Transverse colon (tissue), 4 donors: ENCODE data around the gene PTPRJ. TPM values are rescaled to one million over a fixed set of nuclear protein-coding genes. Genes with fewer than 3 reads are reported as not detected.

Source experiments
- DNase-seq: peaks from one replicate; pipeline ENCODE4 v3.0.0-alpha.2; 2019
- H3K27ac ChIP-seq, 4 donors: fragments of 200-600 bp; sonication (generic); 2 replicates each; pipeline ENCODE4 v1.5.1; 2016 to 2018; ENCODE audit warnings: inconsistent platforms in 4 of 4
- H3K27me3 ChIP-seq: fragments of 200-600 bp; sonication (generic); 2 replicates; pipeline ENCODE4 v1.5.1; 2017; ENCODE audit warnings: inconsistent platforms
- H3K36me3 ChIP-seq, 4 donors: fragments of 200-600 bp; sonication (generic); 2 replicates each; pipeline ENCODE4 v1.5.1; 2017 to 2019; ENCODE audit warnings: inconsistent platforms in 4 of 4
- H3K4me1 ChIP-seq, 4 donors: fragments of 200-600 bp; sonication (generic); 2 replicates each; pipeline ENCODE4 v1.5.1; 2017 to 2020; ENCODE audit warnings: inconsistent platforms in 4 of 4
- H3K4me3 ChIP-seq, 4 donors: fragments of 200-600 bp; sonication (generic); 1 replicate in 1 of 4; 2 replicates in 3 of 4; pipeline versions ENCODE4 v1.5.1 to v1.6.1; 2017 to 2019; ENCODE audit warnings: inconsistent platforms in 4 of 4
- H3K9me3 ChIP-seq, 2 donors: fragments of 200-600 bp; sonication (generic); 2 replicates each; pipeline ENCODE4 v1.5.1; 2017 to 2019; ENCODE audit warnings: inconsistent platforms in 2 of 2
- CTCF ChIP-seq, 5 experiments: fragments of 200-600 bp in 3 of 5; fragments of 450-650 bp in 2 of 5; sonication (generic) in 3 of 5; IDR thresholded peaks; 1 replicate in 2 of 5; 2 replicates in 3 of 5; pipeline ENCODE4 v1.5.1; 2016 to 2017; ENCODE audit warnings: antibody characterized with exemption in 5 of 5, inconsistent platforms in 3 of 5, mild to moderate bottlenecking in 2 of 5, moderate library complexity in 1 of 5
- EP300 ChIP-seq: sonication (generic); formaldehyde crosslinking; IDR thresholded peaks from one replicate; pipeline ENCODE4 v1.6.1; 2017; ENCODE audit warnings: antibody characterized with exemption, low read depth
- POLR2A ChIP-seq: fragments of 450-650 bp; IDR thresholded peaks from one replicate; pipeline ENCODE4 v1.6.1; 2016; ENCODE audit warnings: antibody characterized with exemption, mild to moderate bottlenecking, moderate library complexity
- POLR2AphosphoS5 ChIP-seq, 3 donors: sonication (generic); formaldehyde crosslinking; IDR thresholded peaks; one replicate each; pipeline ENCODE4 v1.6.1; 2016; ENCODE audit warnings: antibody characterized with exemption in 3 of 3
- WGBS, 2 donors: methylation state at CpG; one replicate each; pipeline ENCODE4 v1.1.5; 2018; ENCODE audit warnings: low coverage in 1 of 2; 5-methylcytosine and 5-hydroxymethylcytosine counted together
- in situ Hi-C, 4 donors: fragments of 200-750 bp; cut with MboI; loops; one replicate each; pipeline versions ENCODE4 v1.15.0 to v1.15.1; 2017; ENCODE audit warnings: low sequenced_read_pairs in 3 of 4, low pct_ligation_motif_present in 1 of 4, low pct_unique_long_range_greater_than_20kb in 1 of 4
- intact Hi-C: fragments of 100-400 bp; cut with DNase I; formaldehyde crosslinking; loops from one replicate; pipeline ENCODE4 v1.15.1; 2023; ENCODE audit warnings: low total_unique reads
- total RNA-seq, 4 donors: library from RNA; depleted of rRNA; stranded (reverse); fragments of >200 nt; gene quantifications; one replicate each; pipeline ENCODE4 v1.1.0, GENCODE V29; 2016

The PTPRJ gene
- total RNA-seq, 4 donors from 2014 or later, result 25.3 to 40.8 (median 31.7) TPM

- peak overlapping the region; percentile 49 to 76 (median 60) for H3K27ac ChIP-seq
- peak overlapping the region in 3 of 4 donors; percentile 16 to 31 (median 21) for H3K4me3 ChIP-seq
- H3K27me3 ChIP-seq, result no peaks in the 10 kb centered on the region
- no peak for TF ChIP-seq POLR2A
- TF ChIP-seq CTCF (IDR thresholded peaks at IDR 0.05), result peak in 3 of 5 experiments; percentile 13 to 35 (median 23)
- DNase-seq, result no peak
- WGBS, 2 donors, result 70 to 88% methylated on average over 5 of the region's 5 CpGs
- H3K36me3 ChIP-seq, result no peaks in the 10 kb centered on the region
- no peaks in the 10 kb centered on the region for H3K9me3 ChIP-seq
- peaks cover 13 to 42% (median 24%) of the 10 kb centered on the region in 4 donors for H3K4me1 ChIP-seq
- in situ Hi-C loops, result loop anchor here in 2 of 4 donors (10.0 kb wide), 1 partner anchor 164 kb away; no protein-coding TSS in a partner anchor
- intact Hi-C loops, result loop anchor here (5.0 kb wide), 1 partner anchor 172 kb away; no protein-coding TSS in a partner anchor
Measured at GRCh38 chr11:48109046-48109666, 128.8 kb downstream of the PTPRJ start.

- WGBS, 2 donors, result 68 to 76% methylated on average over 1 to 2 of the region's 2 CpGs
- H3K27ac ChIP-seq, result peak overlapping the region in 1 of 4 donors; percentile 49
- H3K9me3 ChIP-seq, result peaks cover 9 to 11% of the 10 kb centered on the region in 2 donors
- H3K27me3 ChIP-seq, result no peaks in the 10 kb centered on the region
- in situ Hi-C loops (loop anchor here in 2 of 4 donors (5.0 kb wide), 1 partner anchor 178 kb away; no protein-coding TSS in a partner anchor), intact Hi-C loops (no loop called here)
- peaks cover 0 to 9% (median 2%) of the 10 kb centered on the region in 4 donors for H3K36me3 ChIP-seq
- H3K4me1 ChIP-seq, result peaks cover 3 to 29% (median 12%) of the 10 kb centered on the region in 4 donors
- TF ChIP-seq CTCF (IDR thresholded peaks at IDR 0.05), result no peak
- TF ChIP-seq EP300, result no peak
- TF ChIP-seq POLR2A, result no peak
- TF ChIP-seq POLR2AphosphoS5 (IDR thresholded peaks at IDR 0.05), result no peak
- DNase-seq, result no peak
- H3K4me3 ChIP-seq, result no peak overlapping the region
Measured at GRCh38 chr11:48110509-48110766, 130.1 kb downstream of the PTPRJ start.

GRCh38 chr11:48111891-48112290 lies 131.5 kb downstream of the PTPRJ start:
- peaks cover 0 to 9% (median 2%) of the 10 kb centered on the region in 4 donors for H3K36me3 ChIP-seq
- H3K9me3 ChIP-seq, result peaks cover 9 to 14% of the 10 kb centered on the region in 2 donors
- intact Hi-C loops (no loop called here), in situ Hi-C loops (loop anchor here in 2 of 4 donors (5.0 kb wide), 1 partner anchor 180 kb away; no protein-coding TSS in a partner anchor)
- 67% methylated on average over 3 of the region's 3 CpGs; no CpG with 5 or more reads in 1 of the 2 donors for WGBS, 2 donors
- no peak for TF ChIP-seq POLR2A
- peaks cover 3 to 19% (median 8%) of the 10 kb centered on the region in 4 donors for H3K4me1 ChIP-seq
- H3K4me3 ChIP-seq, result no peak overlapping the region
- DNase-seq, result no peak
- no peak overlapping the region for H3K27ac ChIP-seq
- H3K27me3 ChIP-seq, result no peaks in the 10 kb centered on the region

- Histone ChIP-seq H3K9me3 (peaks cover 9 to 14% of the 10 kb centered on the region in 2 donors), H3K4me1 (peaks cover under 1 to 6% (median 3%) of the 10 kb centered on the region in 4 donors), H3K36me3 (peaks cover 0 to 9% (median 2%) of the 10 kb centered on the region in 4 donors), H3K27me3 (no peaks in the 10 kb centered on the region), H3K4me3 (no peak overlapping the region), H3K27ac (no peak overlapping the region)
- in situ Hi-C loops (loop anchor here in 2 of 4 donors (5.0 kb wide), 1 partner anchor 182 kb away; no protein-coding TSS in a partner anchor), intact Hi-C loops (no loop called here)
- 86 to 93% methylated on average over 1 of the region's 1 CpG for WGBS, 2 donors
- TF ChIP-seq POLR2AphosphoS5 (IDR thresholded peaks at IDR 0.05), result no peak
- no peak for TF ChIP-seq CTCF (IDR thresholded peaks at IDR 0.05)
- TF ChIP-seq EP300, result no peak
- TF ChIP-seq POLR2A, result no peak
- no peak for DNase-seq
Measured at GRCh38 chr11:48114740-48115139, 134.4 kb downstream of the PTPRJ start.
